Hepatocyte (in vitro differentiated cells): ENCODE measurements around the gene MAP1LC3A.

ENCODE experiments used
- EZH2 ChIP-seq: fragments of 200-600 bp; sonication (generic); IDR thresholded peaks from 2 replicates; pipeline ENCODE4 v1.6.1; 2016; ENCODE audit warnings: antibody characterized with exemption, mild to moderate bottlenecking, borderline replicate concordance
- EZH2phosphoT487 ChIP-seq: fragments of 200-600 bp; sonication (generic); IDR thresholded peaks from one replicate; pipeline ENCODE4 v1.6.1; 2018; ENCODE audit warnings: antibody characterized with exemption, mild to moderate bottlenecking, low read depth, moderate library complexity; ENCODE audit not compliant: unreplicated experiment, severe bottlenecking
- TF ChIP-seq, protein P1 (sequence below): fragments of 200-600 bp; sonication (generic); IDR thresholded peaks from 2 replicates; pipeline ENCODE4 v1.5.1; 2016; ENCODE audit warnings: antibody characterized with exemption, mild to moderate bottlenecking; ENCODE audit not compliant: poor library complexity

GRCh38 chr20:34530342-34530741, 28.2 kb upstream of the MAP1LC3A start:
- TF ChIP-seq, protein P1, sequence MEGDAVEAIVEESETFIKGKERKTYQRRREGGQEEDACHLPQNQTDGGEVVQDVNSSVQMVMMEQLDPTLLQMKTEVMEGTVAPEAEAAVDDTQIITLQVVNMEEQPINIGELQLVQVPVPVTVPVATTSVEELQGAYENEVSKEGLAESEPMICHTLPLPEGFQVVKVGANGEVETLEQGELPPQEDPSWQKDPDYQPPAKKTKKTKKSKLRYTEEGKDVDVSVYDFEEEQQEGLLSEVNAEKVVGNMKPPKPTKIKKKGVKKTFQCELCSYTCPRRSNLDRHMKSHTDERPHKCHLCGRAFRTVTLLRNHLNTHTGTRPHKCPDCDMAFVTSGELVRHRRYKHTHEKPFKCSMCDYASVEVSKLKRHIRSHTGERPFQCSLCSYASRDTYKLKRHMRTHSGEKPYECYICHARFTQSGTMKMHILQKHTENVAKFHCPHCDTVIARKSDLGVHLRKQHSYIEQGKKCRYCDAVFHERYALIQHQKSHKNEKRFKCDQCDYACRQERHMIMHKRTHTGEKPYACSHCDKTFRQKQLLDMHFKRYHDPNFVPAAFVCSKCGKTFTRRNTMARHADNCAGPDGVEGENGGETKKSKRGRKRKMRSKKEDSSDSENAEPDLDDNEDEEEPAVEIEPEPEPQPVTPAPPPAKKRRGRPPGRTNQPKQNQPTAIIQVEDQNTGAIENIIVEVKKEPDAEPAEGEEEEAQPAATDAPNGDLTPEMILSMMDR, result no peak
- TF ChIP-seq EZH2, result no peak
- TF ChIP-seq EZH2phosphoT487, result no peak
